DND-41 (cell line): Measurements from ENCODE around the gene CDC23.

Source experiments
- CTCF ChIP-seq: IDR thresholded peaks from 2 replicates; pipeline ENCODE4 v1.5.1; 2012; ENCODE audit warnings: borderline replicate concordance, low read length, moderate library complexity, mild to moderate bottlenecking; ENCODE audit not compliant: poor library complexity, severe bottlenecking; ENCODE audit errors: extremely low read depth
- EZH2 ChIP-seq: IDR thresholded peaks from 3 replicates; pipeline ENCODE4 v1.6.1; 2012; ENCODE audit warnings: borderline replicate concordance, low read depth, mild to moderate bottlenecking, moderate library complexity, low read length, inconsistent platforms; ENCODE audit not compliant: severe bottlenecking

- TF ChIP-seq CTCF: no peak
- TF ChIP-seq EZH2: no peak
Measured at GRCh38 chr5:138139781-138140090, 73.4 kb downstream of the CDC23 start.
